Erythroblast (primary cell): Measurements from ENCODE around the gene PNPLA3.

ENCODE experiments used
- DNase-seq, 2 experiments: peaks; one replicate each; lab custom pipeline; 2025; lab: John Stamatoyannopoulos, UW
- GATA1 ChIP-seq: IDR thresholded peaks from 2 replicates; pipeline ENCODE4 v1.6.1; 2011; ENCODE audit warnings: low read depth, mild to moderate bottlenecking, control low read depth, low read length, moderate library complexity
- POLR2A ChIP-seq: IDR thresholded peaks from 2 replicates; pipeline ENCODE4 v1.6.1; 2011; ENCODE audit warnings: mild to moderate bottlenecking, low read length

Gene PNPLA3

DNA sequence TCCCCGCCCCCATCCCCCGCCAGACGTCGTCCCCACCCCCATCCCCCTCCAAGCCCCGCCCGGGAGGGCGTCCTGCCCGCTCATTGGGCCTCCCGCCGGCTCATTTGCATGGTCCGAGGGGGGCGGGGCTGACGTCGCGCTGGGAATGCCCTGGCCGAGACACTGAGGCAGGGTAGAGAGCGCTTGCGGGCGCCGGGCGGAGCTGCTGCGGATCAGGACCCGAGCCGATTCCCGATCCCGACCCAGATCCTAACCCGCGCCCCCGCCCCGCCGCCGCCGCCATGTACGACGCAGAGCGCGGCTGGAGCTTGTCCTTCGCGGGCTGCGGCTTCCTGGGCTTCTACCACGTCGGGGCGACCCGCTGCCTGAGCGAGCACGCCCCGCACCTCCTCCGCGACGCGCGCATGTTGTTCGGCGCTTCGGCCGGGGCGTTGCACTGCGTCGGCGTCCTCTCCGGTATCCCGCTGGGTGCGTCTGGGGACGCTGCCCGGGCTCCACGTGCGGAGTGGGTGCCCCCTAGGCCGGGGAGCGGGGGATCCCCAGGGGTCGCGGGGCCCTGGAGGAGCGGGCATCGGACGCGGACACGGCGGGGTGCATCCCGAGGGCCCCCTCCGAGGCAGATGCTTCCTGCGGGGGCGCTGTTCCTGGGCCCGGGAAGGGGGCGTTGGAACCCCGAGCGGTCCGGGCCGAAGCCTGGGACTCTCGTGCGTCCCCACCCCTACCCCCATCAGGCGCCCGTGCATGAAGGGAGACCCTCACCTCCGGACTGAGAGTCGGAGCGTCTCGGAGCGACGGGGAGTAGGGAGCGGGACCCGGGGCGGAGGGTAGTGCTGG, at the start of gene PNPLA3:
TSS of gene PNPLA3 (plus strand) at position 175 of the 834 bp plus-strand sequence. CDS start at position 282, 107 bp downstream.
- TF ChIP-seq POLR2A (no peak), GATA1 (no peak)
- peak; percentile 67 to 68 for DNase-seq

DNA sequence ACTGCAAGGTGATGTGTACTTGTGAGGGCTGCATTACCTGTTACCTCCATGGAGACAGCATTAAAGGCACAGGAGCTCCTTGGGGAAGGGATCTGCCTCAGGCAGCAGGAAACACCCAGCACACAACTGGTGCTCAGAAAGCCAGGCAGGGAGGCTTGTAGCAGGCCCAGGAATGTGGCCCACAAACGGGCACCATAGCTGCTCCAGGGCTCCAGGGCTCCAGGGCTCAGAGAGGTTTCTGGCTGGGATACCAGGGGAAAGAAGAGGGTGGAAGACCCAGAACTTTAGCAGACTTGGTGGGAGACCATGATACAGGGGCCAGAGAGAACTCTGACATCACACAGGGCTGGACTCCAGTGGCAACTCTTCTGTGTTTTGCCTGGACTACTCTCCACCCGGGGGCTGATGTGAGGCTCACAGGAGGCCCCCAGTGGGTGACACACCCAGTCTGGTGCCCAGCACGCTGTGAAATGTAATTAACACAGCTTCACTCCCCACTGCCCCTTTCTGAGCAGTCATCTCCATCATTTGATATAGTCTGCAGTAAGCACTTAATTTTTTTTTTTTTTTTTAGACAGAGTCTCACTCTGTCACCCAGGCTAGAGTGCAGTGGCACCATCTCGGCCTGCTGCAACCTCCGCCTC, 46.6 kb upstream of the PNPLA3 start:
- DNase-seq: no peak
- no peak for TF ChIP-seq GATA1
- no peak for TF ChIP-seq POLR2A

- no peak for DNase-seq
- TF ChIP-seq GATA1 (no peak), POLR2A (no peak)
These were observed 45.4 kb upstream of the PNPLA3 start for GRCh38 chr22:43878079-43878795.

DNA sequence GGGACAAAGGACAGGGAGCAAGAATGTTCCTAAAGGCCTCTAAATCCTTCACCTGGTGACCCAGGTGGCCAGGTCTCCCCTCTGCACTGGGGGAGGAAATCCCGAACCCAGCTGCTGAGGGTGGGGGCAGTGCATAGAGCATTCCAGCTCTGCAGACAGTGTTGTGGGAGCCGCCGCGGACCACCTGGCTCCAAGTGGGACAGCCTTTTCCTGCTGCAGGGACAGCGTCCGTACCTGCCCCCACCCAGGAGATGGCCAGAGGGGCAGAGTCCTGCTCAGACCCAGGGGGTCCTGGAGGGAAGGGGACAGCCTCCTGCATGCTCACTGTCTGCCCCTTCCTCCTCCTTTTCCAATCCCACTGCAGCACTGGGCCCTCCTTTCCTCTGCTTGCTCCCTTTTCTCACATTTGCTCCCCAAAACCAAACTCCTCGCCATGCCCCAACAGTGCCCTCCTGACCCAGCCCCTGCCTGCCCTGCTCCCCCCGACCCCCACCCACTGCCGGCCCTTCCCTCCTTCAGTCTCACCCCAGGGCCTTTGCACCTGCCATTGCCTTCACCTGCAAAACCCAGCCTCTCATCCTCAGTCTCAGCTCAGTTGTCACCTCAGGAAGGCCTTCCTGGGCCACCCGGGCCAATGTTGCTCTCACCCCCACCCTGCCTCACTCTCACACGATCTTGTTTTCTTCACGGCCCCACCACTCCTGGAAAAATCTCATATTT, 44.6 kb upstream of the PNPLA3 start:
- TF ChIP-seq GATA1: no peak
- no peak for TF ChIP-seq POLR2A
- no peak for DNase-seq

DNA sequence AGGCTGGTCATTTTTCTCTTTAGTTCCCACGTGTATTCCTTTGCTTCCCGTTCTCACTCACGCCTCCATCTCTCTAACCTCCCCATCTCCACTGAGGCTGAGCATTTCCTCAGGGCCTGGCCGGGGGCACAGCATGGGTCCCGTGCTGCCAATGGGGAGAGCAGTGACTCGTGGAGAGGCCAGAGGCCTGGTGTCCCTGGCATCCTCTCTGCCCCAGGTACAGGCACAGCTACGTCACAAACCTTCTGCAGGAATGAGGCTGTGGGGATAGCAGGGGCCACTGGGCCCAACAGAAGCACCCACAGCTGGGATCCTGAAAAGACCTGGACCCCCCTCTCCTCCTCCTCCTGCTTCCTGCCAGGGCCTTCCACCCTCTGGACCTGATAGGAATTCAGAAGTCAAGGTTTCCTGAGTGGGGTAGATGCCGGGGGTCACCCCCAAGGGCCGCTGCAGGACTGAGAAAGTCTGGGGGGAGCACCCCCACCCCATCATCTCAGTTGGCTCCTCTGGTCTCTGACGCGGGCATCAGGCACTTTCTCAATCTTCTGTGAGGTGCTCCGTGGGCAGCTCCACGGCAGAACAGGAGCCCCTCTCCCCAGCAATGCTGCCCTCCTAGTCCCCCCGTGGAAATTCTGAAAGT, 43.6 kb upstream of the PNPLA3 start:
- no peak for DNase-seq
- TF ChIP-seq GATA1: no peak
- TF ChIP-seq POLR2A: no peak

- DNase-seq: no peak
- TF ChIP-seq GATA1: no peak
- no peak for TF ChIP-seq POLR2A
These were observed 43.0 kb upstream of the PNPLA3 start for GRCh38 chr22:43880541-43880991.

- no peak for DNase-seq
- TF ChIP-seq GATA1 (no peak), POLR2A (no peak)
These were observed 42.2 kb upstream of the PNPLA3 start for GRCh38 chr22:43881091-43882061.

GRCh38 chr22:43882122-43882767, 41.4 kb upstream of the PNPLA3 start:
- TF ChIP-seq GATA1: no peak
- DNase-seq: no peak

- TF ChIP-seq GATA1 (no peak), POLR2A (no peak)
- DNase-seq: peak; percentile 68 to 83
These were observed 40.5 kb upstream of the PNPLA3 start for GRCh38 chr22:43883012-43883661.

GRCh38 chr22:43883719-43884415, 39.7 kb upstream of the PNPLA3 start:
- TF ChIP-seq POLR2A (no peak), GATA1 (no peak)
- no peak for DNase-seq
